ENCODE data around the gene SCAMP4.

DNA sequence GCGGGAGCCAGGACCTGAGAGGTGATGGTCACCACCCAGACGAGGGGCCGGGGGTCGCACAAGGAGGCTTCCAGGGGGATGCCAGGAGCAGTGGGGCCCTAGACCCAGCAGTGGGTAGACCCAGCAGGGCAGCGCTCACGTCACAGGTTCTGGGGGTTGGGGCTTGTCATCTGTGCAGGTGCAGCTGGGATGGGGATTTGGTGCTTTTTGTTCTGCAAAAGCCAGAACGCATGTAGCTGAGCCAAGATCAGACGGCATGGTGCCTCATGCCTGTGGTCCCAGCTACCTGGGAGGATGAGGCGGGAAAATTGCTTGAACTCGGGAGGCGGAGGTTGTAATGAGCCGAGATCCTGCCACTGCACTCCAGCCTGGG, 50.9 kb downstream of the SCAMP4 start:
- TF ChIP-seq, protein P1, sequence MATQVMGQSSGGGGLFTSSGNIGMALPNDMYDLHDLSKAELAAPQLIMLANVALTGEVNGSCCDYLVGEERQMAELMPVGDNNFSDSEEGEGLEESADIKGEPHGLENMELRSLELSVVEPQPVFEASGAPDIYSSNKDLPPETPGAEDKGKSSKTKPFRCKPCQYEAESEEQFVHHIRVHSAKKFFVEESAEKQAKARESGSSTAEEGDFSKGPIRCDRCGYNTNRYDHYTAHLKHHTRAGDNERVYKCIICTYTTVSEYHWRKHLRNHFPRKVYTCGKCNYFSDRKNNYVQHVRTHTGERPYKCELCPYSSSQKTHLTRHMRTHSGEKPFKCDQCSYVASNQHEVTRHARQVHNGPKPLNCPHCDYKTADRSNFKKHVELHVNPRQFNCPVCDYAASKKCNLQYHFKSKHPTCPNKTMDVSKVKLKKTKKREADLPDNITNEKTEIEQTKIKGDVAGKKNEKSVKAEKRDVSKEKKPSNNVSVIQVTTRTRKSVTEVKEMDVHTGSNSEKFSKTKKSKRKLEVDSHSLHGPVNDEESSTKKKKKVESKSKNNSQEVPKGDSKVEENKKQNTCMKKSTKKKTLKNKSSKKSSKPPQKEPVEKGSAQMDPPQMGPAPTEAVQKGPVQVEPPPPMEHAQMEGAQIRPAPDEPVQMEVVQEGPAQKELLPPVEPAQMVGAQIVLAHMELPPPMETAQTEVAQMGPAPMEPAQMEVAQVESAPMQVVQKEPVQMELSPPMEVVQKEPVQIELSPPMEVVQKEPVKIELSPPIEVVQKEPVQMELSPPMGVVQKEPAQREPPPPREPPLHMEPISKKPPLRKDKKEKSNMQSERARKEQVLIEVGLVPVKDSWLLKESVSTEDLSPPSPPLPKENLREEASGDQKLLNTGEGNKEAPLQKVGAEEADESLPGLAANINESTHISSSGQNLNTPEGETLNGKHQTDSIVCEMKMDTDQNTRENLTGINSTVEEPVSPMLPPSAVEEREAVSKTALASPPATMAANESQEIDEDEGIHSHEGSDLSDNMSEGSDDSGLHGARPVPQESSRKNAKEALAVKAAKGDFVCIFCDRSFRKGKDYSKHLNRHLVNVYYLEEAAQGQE (IDR thresholded peaks at IDR 0.05; ENCODE audit: low read depth), result no peak
- TF ChIP-seq SIN3A (IDR thresholded peaks at IDR 0.05; ENCODE audit: low read depth), result no peak
- TF ChIP-seq POLR2A (IDR thresholded peaks at IDR 0.05; ENCODE audit: borderline replicate concordance, extremely low read depth, insufficient read depth, insufficient read length), result no peak
- no peak for TF ChIP-seq POLR2AphosphoS5 (IDR thresholded peaks at IDR 0.05; ENCODE audit: low read depth, low read length)
- no peak for TF ChIP-seq ELF1 (IDR thresholded peaks at IDR 0.05; ENCODE audit: borderline replicate concordance, low read depth)
- TF ChIP-seq, protein P2, sequence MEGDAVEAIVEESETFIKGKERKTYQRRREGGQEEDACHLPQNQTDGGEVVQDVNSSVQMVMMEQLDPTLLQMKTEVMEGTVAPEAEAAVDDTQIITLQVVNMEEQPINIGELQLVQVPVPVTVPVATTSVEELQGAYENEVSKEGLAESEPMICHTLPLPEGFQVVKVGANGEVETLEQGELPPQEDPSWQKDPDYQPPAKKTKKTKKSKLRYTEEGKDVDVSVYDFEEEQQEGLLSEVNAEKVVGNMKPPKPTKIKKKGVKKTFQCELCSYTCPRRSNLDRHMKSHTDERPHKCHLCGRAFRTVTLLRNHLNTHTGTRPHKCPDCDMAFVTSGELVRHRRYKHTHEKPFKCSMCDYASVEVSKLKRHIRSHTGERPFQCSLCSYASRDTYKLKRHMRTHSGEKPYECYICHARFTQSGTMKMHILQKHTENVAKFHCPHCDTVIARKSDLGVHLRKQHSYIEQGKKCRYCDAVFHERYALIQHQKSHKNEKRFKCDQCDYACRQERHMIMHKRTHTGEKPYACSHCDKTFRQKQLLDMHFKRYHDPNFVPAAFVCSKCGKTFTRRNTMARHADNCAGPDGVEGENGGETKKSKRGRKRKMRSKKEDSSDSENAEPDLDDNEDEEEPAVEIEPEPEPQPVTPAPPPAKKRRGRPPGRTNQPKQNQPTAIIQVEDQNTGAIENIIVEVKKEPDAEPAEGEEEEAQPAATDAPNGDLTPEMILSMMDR (IDR thresholded peaks at IDR 0.05 in 2 of 3, conservative IDR thresholded peaks at IDR 0.05 in 1 of 3; ENCODE audit: borderline replicate concordance in 1 of 3, insufficient read depth in 1 of 3, low read depth in 2 of 3, low read length in 2 of 3), result no peak
- no peak for TF ChIP-seq YY1 (IDR thresholded peaks at IDR 0.05; ENCODE audit: extremely low read depth, insufficient replicate concordance, low read depth, low read length)

Data from HCT116 (cell line).